AG04450 (cell line): Measurements from ENCODE around the gene SKP1. TPM values are rescaled to one million over a fixed set of nuclear protein-coding genes. Genes with fewer than 3 reads are reported as not detected.

Source experiments
- CTCF ChIA-PET: fragments of 300-600, 350-600 bp; formaldehyde crosslinking; extraction: SDS; loops from one replicate; lab custom pipeline; 2022; ENCODE audit warnings: antibody characterized with exemption, inconsistent platforms; lab: Charles Lee
- POLR2A ChIA-PET: fragments of 350-600 bp; formaldehyde crosslinking; extraction: SDS; loops from one replicate; lab custom pipeline; 2021; ENCODE audit warnings: antibody characterized with exemption, inconsistent platforms; lab: Yijun Ruan, JAX
- DNase-seq: peaks from one replicate; pipeline ENCODE4 v3.0.0-alpha.2; 2011; ENCODE audit warnings: low read depth, low spot score
- H3K27ac ChIP-seq: one replicate; pipeline ENCODE4 v1.5.1; 2012; ENCODE audit warnings: low read depth, low read length, control low read depth
- H3K27me3 ChIP-seq: one replicate; pipeline ENCODE4 v1.6.0; 2012; ENCODE audit warnings: low read length; ENCODE audit not compliant: control insufficient read depth, insufficient read depth
- H3K4me3 ChIP-seq: 2 replicates; pipeline ENCODE4 v1.5.1; 2011; ENCODE audit warnings: mild to moderate bottlenecking, low read depth, low read length, control low read depth
- H3K9me3 ChIP-seq: 2 replicates; pipeline ENCODE4 v1.5.1; 2012; ENCODE audit warnings: low read length; ENCODE audit not compliant: control insufficient read depth, insufficient read depth
- polyA plus RNA-seq: library from polyadenylated mRNA; depleted of rRNA; stranded (reverse); fragments of >200 nt; gene quantifications from 2 replicates; pipeline ENCODE4 v1.2.3, GENCODE V29; 2011
- TF ChIP-seq, protein P1 (sequence below): IDR thresholded peaks from 2 replicates; pipeline ENCODE4 v1.5.1; 2011; ENCODE audit warnings: low read depth, low read length, control low read depth, inconsistent platforms

The SKP1 gene
- polyA plus RNA-seq, 1 experiment, result 1,036 TPM

DNA sequence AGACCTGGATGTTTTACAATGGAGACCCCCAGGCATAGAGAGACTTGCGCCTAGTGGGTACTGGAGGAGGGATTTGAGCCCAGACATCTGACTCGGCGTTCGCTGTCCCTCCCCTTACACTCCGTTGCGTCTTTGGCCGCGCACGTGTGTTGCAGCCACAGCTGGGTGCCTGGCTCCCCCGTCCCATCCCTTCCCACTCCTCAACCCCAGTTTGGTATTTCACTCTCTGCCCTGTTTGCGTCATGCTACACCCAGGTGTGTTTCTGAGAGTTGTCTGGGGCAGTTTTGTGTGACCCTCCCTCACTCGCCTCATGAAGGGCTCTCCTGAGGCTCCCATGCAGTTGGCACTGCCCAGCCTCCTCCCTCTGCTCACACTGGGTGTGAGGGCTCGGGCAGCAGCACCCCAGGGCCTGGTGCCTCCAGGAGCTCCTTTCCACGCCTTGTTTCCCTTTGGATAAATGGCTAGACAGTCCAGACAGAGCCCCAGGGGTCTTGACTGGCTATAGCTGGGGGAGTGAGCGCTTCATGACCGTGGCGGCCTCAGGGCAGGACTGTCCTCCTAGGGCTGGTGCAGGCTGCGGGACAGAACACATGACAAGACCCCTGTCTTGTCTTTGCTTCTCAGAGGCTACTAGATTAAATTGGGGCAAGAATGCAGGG lies 48.6 kb downstream of the SKP1 start:
- Histone ChIP-seq H3K9me3 (no peaks in the 10 kb centered on the region), H3K4me3 (no peak overlapping the region), H3K27ac (no peak overlapping the region), H3K27me3 (no peaks in the 10 kb centered on the region)
- POLR2A ChIA-PET, result interaction anchor here (0.5 to 1.0 kb wide), 2 partner anchors 89 to 198 kb away, joined by 4 to 6 read pairs; no protein-coding TSS in a partner anchor
- TF ChIP-seq, protein P1, sequence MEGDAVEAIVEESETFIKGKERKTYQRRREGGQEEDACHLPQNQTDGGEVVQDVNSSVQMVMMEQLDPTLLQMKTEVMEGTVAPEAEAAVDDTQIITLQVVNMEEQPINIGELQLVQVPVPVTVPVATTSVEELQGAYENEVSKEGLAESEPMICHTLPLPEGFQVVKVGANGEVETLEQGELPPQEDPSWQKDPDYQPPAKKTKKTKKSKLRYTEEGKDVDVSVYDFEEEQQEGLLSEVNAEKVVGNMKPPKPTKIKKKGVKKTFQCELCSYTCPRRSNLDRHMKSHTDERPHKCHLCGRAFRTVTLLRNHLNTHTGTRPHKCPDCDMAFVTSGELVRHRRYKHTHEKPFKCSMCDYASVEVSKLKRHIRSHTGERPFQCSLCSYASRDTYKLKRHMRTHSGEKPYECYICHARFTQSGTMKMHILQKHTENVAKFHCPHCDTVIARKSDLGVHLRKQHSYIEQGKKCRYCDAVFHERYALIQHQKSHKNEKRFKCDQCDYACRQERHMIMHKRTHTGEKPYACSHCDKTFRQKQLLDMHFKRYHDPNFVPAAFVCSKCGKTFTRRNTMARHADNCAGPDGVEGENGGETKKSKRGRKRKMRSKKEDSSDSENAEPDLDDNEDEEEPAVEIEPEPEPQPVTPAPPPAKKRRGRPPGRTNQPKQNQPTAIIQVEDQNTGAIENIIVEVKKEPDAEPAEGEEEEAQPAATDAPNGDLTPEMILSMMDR, result no peak
- no peak for DNase-seq
- CTCF ChIA-PET, result interaction anchor here (3.0 to 6.0 kb wide), 2 partner anchors 12 to 88 kb away, joined by 15 to 42 read pairs; no protein-coding TSS in a partner anchor

DNA sequence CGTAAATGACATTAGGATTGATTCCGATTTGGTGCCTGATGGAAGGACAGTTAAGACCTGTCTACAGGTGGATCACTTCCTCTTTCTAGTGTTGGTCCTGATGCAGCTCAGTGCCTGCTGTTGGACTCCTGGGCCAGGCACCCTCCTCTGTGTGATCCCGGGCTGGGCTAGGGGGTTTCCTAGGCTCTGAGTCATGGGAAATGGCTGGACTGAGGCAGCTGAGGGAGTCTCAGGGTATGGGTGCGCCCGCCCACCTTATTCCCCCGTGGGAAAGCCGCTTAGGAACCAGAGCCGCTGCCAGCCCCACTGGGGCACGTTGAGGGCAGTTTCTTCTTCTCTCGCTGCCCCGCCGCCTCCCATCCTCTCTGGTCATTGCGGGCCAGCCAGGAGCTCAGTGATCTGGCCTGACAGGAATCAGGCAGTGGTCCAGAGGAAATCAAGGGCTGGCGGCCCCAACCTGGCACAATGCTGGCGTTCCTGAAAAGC lies 49.3 kb downstream of the SKP1 start:
- DNase-seq, result no peak

DNA sequence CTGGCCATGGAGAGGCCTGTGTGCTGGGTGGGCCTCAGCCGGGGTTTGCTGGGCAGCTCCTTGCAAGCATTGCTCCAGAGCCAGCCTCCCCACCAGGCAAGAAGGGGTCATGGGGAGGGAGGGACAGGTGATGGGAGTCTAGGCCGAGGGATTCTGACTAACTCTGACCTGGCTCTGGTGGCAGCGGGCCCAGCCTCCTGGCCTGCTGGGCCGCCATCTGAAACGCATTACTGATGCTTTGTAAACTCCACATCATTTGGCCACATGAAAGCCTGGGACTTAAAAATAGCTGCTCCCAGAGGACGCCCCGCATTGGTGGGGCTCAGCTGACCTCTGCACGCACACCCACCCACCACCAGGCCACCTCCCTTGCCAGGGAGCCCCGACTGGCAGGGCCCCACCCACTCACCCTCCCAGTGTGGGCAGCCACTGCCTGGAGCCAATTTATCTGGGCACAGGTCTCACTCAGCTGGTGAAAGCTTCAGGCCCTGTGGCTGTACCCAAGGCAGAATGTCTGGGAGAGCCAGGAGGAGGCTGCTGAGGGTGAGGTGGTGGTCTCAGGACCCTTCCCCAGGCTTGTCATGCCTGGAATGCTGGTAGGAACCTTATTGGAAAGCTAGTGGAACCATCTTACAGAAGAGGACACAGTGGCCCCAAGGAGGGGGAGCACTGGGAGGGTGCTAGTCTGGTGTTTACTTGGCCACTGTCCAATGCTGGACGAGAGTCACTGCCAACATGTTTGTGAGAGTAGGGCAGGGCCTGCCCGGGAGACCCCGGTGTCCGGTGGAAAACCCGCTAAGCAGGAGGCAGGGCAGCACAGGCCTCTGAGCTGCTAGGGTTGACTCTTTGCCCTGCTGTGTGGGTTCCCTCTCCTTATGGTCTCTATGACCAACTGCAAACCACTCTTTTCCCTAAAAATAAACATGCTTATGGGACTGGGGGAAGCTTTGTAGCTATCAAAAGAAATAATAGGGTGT lies 51.4 kb downstream of the SKP1 start:
- TF ChIP-seq, protein P1, result no peak
- no peaks in the 10 kb centered on the region for H3K9me3 ChIP-seq
- POLR2A ChIA-PET, result interaction anchor here (0.5 to 1.3 kb wide), 5 partner anchors 13 to 1318 kb away, joined by 3 to 5 read pairs (median 3); partner anchors contain the start of gene SKP1
- no peak overlapping the region for H3K4me3 ChIP-seq
- peak overlapping the region; percentile 96 for H3K27ac ChIP-seq
- DNase-seq, result peak; percentile 75
- CTCF ChIA-PET, result interaction anchor here (0.9 to 6.0 kb wide), 5 partner anchors 15 to 85 kb away, joined by 3 to 42 read pairs (median 5); no protein-coding TSS in a partner anchor
- no peaks in the 10 kb centered on the region for H3K27me3 ChIP-seq

More for the DNA sequence above, 49.3 kb downstream of the SKP1 start:
- Histone ChIP-seq H3K9me3 (no peaks in the 10 kb centered on the region), H3K4me3 (no peak overlapping the region), H3K27me3 (no peaks in the 10 kb centered on the region), H3K27ac (no peak overlapping the region)
- CTCF ChIA-PET, result interaction anchor here (4.4 to 6.0 kb wide), 2 partner anchors 13 to 87 kb away, joined by 41 to 42 read pairs; no protein-coding TSS in a partner anchor
- TF ChIP-seq, protein P1, result no peak
- POLR2A ChIA-PET, result interaction anchor here (0.5 kb wide), 1 partner anchor 197 kb away, joined by 6 read pairs; no protein-coding TSS in a partner anchor

GRCh38 chr5:134124289-134125038 lies 52.3 kb downstream of the SKP1 start:
- no peaks in the 10 kb centered on the region for H3K27me3 ChIP-seq
- H3K4me3 ChIP-seq, result no peak overlapping the region
- no peaks in the 10 kb centered on the region for H3K9me3 ChIP-seq
- DNase-seq, result no peak
- ChIA-PET POLR2A (interaction anchor here (0.5 to 1.3 kb wide), 3 partner anchors 14 to 1317 kb away, joined by 3 to 5 read pairs (median 3); no protein-coding TSS in a partner anchor), CTCF (interaction anchor here (1.3 to 6.0 kb wide), 4 partner anchors 16 to 84 kb away, joined by 3 to 42 read pairs (median 23); no protein-coding TSS in a partner anchor)
- TF ChIP-seq, protein P1, result no peak
- peak overlapping the region; percentile 84 for H3K27ac ChIP-seq
